HEK293 (cell line): Measurements from ENCODE around the gene CCDC69.

Experiments
- AEBP2 ChIP-seq: fragments of 450-650 bp; formaldehyde crosslinking; IDR thresholded peaks from 2 replicates; pipeline ENCODE4 v1.5.1; 2016; ENCODE audit warnings: missing biosample characterization, missing genetic modification characterization, borderline replicate concordance
- CTCF ChIP-seq: fragments of 450-650 bp; formaldehyde crosslinking; IDR thresholded peaks from 2 replicates; pipeline ENCODE4 v1.5.1; 2016; ENCODE audit warnings: missing biosample characterization, missing genetic modification characterization
- KLF1 ChIP-seq: fragments of 450-650 bp; formaldehyde crosslinking; IDR thresholded peaks from 2 replicates; pipeline ENCODE4 v1.5.1; 2016; ENCODE audit warnings: missing biosample characterization, missing genetic modification characterization
- PBX3 ChIP-seq: sonication (generic); formaldehyde crosslinking; IDR thresholded peaks from 2 replicates; pipeline ENCODE4 v1.8.1; 2022; ENCODE audit warnings: mild to moderate bottlenecking, moderate library complexity, missing genetic modification reagents
- REST ChIP-seq: fragments of 450-650 bp; formaldehyde crosslinking; IDR thresholded peaks from 2 replicates; pipeline ENCODE4 v1.5.1; 2016; ENCODE audit warnings: missing biosample characterization, missing genetic modification characterization
- ZBTB17 ChIP-seq: fragments of 450-650 bp; formaldehyde crosslinking; IDR thresholded peaks from 2 replicates; pipeline ENCODE4 v1.5.1; 2016; ENCODE audit warnings: missing biosample characterization, missing genetic modification characterization
- ZNF133 ChIP-seq: fragments of 450-650 bp; formaldehyde crosslinking; IDR thresholded peaks from 2 replicates; pipeline ENCODE4 v1.5.1; 2016; ENCODE audit warnings: missing biosample characterization, missing genetic modification characterization
- ZNF24 ChIP-seq: fragments of 450-650 bp; formaldehyde crosslinking; IDR thresholded peaks from 2 replicates; pipeline ENCODE4 v1.5.1; 2016; ENCODE audit warnings: missing biosample characterization, missing genetic modification characterization
- ZNF354C ChIP-seq: fragments of 450-650 bp; formaldehyde crosslinking; IDR thresholded peaks from 2 replicates; pipeline ENCODE4 v1.5.1; 2016; ENCODE audit warnings: missing biosample characterization, missing genetic modification characterization, low read depth, borderline replicate concordance
- ZNF707 ChIP-seq: fragments of 450-650 bp; formaldehyde crosslinking; IDR thresholded peaks from 2 replicates; pipeline ENCODE4 v1.5.1; 2016; ENCODE audit warnings: missing biosample characterization, missing genetic modification characterization
- ZNF776 ChIP-seq: fragments of 450-650 bp; formaldehyde crosslinking; IDR thresholded peaks from 2 replicates; pipeline ENCODE4 v1.5.0; 2017; ENCODE audit warnings: missing biosample characterization, missing genetic modification characterization, borderline replicate concordance
- ZNF785 ChIP-seq: fragments of 450-650 bp; formaldehyde crosslinking; IDR thresholded peaks from 2 replicates; pipeline ENCODE4 v1.5.1; 2016; ENCODE audit warnings: missing biosample characterization, missing genetic modification characterization
- ZNF792 ChIP-seq: fragments of 450-650 bp; formaldehyde crosslinking; IDR thresholded peaks from 2 replicates; pipeline ENCODE4 v1.5.1; 2016; ENCODE audit warnings: missing biosample characterization, missing genetic modification characterization
- ZSCAN5A ChIP-seq: fragments of 450-650 bp; formaldehyde crosslinking; IDR thresholded peaks from 2 replicates; pipeline ENCODE4 v1.5.1; 2016; ENCODE audit warnings: missing biosample characterization, missing genetic modification characterization

- TF ChIP-seq ZNF133 (tag by site-specific recombination) (no peak), KLF1 (tag by site-specific recombination) (no peak), CTCF (tag by site-specific recombination) (no peak), ZNF707 (tag by site-specific recombination) (no peak), ZNF354C (tag by site-specific recombination) (no peak), ZNF792 (tag by site-specific recombination) (no peak), ZNF24 (no peak), ZNF776 (no peak), ZSCAN5A (no peak), AEBP2 (tag by site-specific recombination) (no peak), REST (tag by site-specific recombination) (no peak), ZBTB17 (no peak), PBX3 (no peak), ZNF785 (tag by site-specific recombination) (no peak)
Measured at GRCh38 chr5:151222054-151222789, 1.7 kb downstream of the CCDC69 start.
